GM20431 (cell line): ENCODE data around the gene CLTB.

Source experiments
- in situ Hi-C: fragments of 300-500 bp; cut with MseI, MboI; formaldehyde crosslinking; loops from one replicate; pipeline ENCODE4 v1.15.0; 2020; ENCODE audit warnings: low sequenced_read_pairs; ENCODE audit not compliant: unreplicated experiment

Gene CLTB

GRCh38 chr5:176359658-176360057 lies 56.7 kb downstream of the CLTB start:
- in situ Hi-C loops: no loop called here

GRCh38 chr5:176356179-176356566 lies 60.2 kb downstream of the CLTB start:
- in situ Hi-C loops: no loop called here

- in situ Hi-C loops: no loop called here
Measured at GRCh38 chr5:176355400-176356178, 60.8 kb downstream of the CLTB start.

- in situ Hi-C loops: no loop called here
Measured at GRCh38 chr5:176353533-176353932, 62.8 kb downstream of the CLTB start.

- in situ Hi-C loops: no loop called here
Measured at GRCh38 chr5:176352116-176352878, 64.0 kb downstream of the CLTB start.

GRCh38 chr5:176350416-176350815 lies 65.9 kb downstream of the CLTB start:
- in situ Hi-C loops: no loop called here

- in situ Hi-C loops: no loop called here
Measured at GRCh38 chr5:176342766-176343458, 73.4 kb downstream of the CLTB start.
